GM12864 (cell line): ENCODE measurements around the gene ESRP2.

Experiments
- DNase-seq: peaks from one replicate; pipeline ENCODE4 v3.0.0-alpha.2; 2011; ENCODE audit warnings: low read depth
- H3K4me3 ChIP-seq: 2 replicates; pipeline ENCODE4 v1.5.1; 2011; ENCODE audit warnings: mild to moderate bottlenecking, low read depth, low read length, control low read depth
- TF ChIP-seq, protein P1 (sequence below): IDR thresholded peaks from 2 replicates; pipeline ENCODE4 v1.5.1; 2011; ENCODE audit warnings: low read depth, mild to moderate bottlenecking, moderate library complexity, low read length, control low read depth, inconsistent platforms; ENCODE audit errors: missing control alignments

Gene ESRP2

DNA sequence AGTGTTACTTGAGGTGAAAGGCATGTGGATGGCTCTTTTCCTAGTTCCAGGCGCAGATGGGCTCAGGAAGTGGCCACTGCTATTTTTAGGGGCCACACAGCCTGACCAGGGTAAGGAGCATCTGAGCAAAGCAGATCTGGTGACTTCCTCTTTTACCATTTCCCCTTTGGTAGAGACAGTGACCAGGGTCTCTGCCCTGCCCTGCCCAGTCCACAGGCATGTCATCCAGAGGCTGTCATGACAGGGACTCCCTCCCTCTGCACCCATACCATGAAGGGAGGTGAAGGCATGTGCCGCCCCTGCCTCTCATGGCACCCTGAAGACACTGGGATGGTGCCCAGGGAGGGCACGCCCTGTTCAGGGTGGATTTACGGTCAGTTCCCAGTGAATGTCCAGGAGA is 11.5 kb upstream of the ESRP2 start:
- no peak for DNase-seq
- no peak overlapping the region for H3K4me3 ChIP-seq
- TF ChIP-seq, protein P1, sequence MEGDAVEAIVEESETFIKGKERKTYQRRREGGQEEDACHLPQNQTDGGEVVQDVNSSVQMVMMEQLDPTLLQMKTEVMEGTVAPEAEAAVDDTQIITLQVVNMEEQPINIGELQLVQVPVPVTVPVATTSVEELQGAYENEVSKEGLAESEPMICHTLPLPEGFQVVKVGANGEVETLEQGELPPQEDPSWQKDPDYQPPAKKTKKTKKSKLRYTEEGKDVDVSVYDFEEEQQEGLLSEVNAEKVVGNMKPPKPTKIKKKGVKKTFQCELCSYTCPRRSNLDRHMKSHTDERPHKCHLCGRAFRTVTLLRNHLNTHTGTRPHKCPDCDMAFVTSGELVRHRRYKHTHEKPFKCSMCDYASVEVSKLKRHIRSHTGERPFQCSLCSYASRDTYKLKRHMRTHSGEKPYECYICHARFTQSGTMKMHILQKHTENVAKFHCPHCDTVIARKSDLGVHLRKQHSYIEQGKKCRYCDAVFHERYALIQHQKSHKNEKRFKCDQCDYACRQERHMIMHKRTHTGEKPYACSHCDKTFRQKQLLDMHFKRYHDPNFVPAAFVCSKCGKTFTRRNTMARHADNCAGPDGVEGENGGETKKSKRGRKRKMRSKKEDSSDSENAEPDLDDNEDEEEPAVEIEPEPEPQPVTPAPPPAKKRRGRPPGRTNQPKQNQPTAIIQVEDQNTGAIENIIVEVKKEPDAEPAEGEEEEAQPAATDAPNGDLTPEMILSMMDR: no peak

DNA sequence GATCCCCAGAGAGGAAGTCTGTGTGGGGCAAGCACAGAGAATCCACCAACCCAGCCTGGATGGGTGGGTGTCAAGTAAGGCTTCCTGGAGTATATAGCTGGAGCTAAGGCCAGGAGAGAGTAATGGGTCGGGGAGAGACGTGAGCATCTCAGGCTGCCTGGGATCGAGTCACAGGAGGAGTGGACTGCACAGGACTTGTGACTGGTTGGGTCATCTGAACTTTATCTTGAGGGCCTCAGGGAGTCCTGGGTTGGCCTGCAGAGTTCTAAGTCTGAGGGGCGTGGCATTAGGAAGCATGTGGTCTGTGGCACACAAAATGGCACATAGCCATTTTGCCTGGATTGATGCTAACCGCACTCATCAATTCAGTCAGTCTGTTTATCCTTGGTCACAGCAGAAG is 10.7 kb upstream of the ESRP2 start:
- H3K4me3 ChIP-seq: no peak overlapping the region
- DNase-seq: no peak
- TF ChIP-seq, protein P1: no peak

DNA sequence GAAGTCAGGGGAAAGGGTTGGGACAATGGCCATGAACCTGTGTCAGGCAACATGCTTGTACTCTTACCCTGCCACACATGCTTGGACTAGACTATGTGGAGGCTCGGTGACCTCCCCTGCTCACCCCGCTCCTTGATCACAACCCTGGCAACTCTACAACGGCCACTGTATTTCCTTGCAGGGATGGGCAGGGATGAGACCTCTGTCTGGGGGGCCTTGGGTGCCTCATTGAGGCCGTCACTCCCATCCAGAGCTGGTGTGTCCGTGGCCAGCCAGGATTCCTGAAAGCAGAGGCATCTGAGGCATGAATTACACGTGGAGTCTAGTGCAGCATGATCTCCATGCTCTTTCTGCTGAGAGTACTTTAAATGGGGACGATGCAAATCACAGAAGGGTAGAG is 10.2 kb upstream of the ESRP2 start:
- H3K4me3 ChIP-seq: peak overlapping the region; percentile 58
- DNase-seq: no peak
- TF ChIP-seq, protein P1: no peak

GRCh38 chr16:68244903-68245853 is 9.3 kb upstream of the ESRP2 start, which contains the start of gene PLA2G15:
PLA2G15 (plus strand) TSS chr16:68245373; CDS start chr16:68245427, 54 bp downstream.
- DNase-seq: peak; percentile 78
- TF ChIP-seq, protein P1: no peak
- peak within 1 kb of the TSS; percentile 58 for H3K4me3 ChIP-seq

DNA sequence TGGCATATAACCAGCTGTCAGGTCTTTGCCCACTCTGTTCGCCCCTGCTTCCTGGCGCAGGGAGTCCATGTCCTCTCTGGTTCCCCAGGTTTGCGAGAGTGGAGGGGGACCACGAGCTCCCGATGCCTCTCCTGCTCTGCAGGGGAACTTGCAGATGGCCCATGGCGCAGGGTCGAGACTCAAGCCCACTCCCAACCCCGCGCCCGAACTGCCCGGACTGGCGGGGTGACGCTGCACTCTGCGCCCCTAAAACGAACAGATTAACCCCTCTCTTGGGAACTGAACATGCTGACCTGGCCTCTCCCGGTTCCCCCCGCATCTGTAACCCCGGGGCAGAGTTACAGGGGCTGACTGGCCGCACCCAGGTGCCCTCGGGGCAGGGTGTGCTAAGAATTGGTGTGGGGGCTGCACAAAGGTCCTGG is 8.6 kb upstream of the ESRP2 start:
- no peak for DNase-seq
- peak overlapping the region; percentile 58 for H3K4me3 ChIP-seq
- TF ChIP-seq, protein P1: no peak

DNA sequence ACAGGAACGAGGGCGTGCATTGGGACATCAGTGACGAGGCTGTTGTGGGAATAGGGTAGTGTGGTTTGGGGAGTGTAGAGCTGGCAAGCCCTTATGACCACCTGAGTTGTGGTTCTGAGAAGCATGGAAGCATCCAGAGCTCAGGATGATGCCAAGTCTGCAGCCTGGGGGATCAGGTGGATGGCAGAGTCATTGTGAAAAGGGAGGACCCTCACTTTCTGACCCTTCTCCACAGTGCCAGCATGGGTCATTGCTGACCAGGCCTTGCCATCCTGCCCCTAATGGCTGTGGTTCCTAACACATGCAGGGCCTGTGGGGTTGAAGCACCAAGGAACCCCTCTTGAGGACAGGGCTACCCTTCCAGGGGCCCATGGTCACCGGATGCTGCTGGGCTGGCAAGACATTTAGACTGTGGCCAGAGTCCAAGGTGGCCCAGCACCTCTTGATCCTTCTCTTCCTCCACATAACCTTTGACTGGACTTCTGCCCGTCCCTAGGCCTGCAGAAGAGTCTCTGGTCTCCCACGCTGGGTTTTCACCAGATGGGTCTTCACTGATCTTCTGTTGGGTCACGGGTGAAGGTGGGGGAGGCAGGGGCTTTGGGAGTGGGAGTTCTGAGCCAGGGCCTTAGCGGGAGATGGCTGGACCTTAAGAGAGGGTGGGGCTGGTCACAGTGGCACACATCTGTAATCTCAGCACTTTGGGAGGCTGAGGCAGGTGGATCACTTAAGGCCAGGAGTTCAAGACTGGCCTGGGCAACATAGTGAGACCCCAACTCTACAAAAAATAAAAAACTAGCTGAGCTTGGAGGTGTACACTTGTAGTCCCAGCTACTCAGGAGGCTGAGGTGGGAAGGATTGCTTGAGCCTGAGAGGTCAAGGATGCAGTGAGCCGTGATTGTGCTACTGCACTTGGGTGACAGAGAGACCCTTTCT is 7.3 kb upstream of the ESRP2 start:
- TF ChIP-seq, protein P1: no peak
- DNase-seq: no peak
- no peak overlapping the region for H3K4me3 ChIP-seq
